Hepatocyte (in vitro differentiated cells): ENCODE results near the gene GCNA. TPM values are rescaled to one million over a fixed set of nuclear protein-coding genes. Genes with fewer than 3 reads are reported as not detected.

Experiments
- DNase-seq: peaks from one replicate; pipeline ENCODE4 v3.0.0-alpha.2; 2016; ENCODE audit warnings: low spot score
- H2AFZ ChIP-seq: fragments of 200-600 bp; sonication (generic); 2 replicates; pipeline ENCODE4 v1.6.0; 2016; ENCODE audit warnings: antibody characterized with exemption, mild to moderate bottlenecking
- H3K27ac ChIP-seq: fragments of 200-600 bp; sonication (generic); 2 replicates; pipeline ENCODE4 v1.5.1; 2016; ENCODE audit warnings: mild to moderate bottlenecking
- H3K27me3 ChIP-seq: fragments of 200-600 bp; sonication (generic); 2 replicates; pipeline ENCODE4 v1.6.1; 2016
- H3K36me3 ChIP-seq: fragments of 200-600 bp; sonication (generic); replicated peaks from 2 replicates; pipeline ENCODE4 v1.5.1; 2016; ENCODE audit warnings: low read depth; ENCODE audit not compliant: insufficient read depth
- H3K4me1 ChIP-seq: fragments of 200-600 bp; sonication (generic); 2 replicates; pipeline ENCODE4 v1.5.1; 2016; ENCODE audit warnings: mild to moderate bottlenecking, moderate library complexity; ENCODE audit not compliant: insufficient read depth
- H3K4me2 ChIP-seq: fragments of 200-600 bp; sonication (generic); 2 replicates; pipeline ENCODE4 v1.6.0; 2016
- H3K4me3 ChIP-seq: fragments of 200-600 bp; sonication (generic); 2 replicates; pipeline ENCODE4 v1.5.1; 2016; ENCODE audit warnings: mild to moderate bottlenecking
- H3K79me2 ChIP-seq: fragments of 200-600 bp; sonication (generic); 2 replicates; pipeline ENCODE4 v1.6.0; 2017; ENCODE audit warnings: mild to moderate bottlenecking
- H3K9me2 ChIP-seq: fragments of 200-600 bp; sonication (generic); replicated peaks from 2 replicates; pipeline ENCODE4 v1.6.0; 2017; ENCODE audit warnings: mild to moderate bottlenecking; ENCODE audit not compliant: insufficient read depth
- H3K9me3 ChIP-seq: fragments of 200-600 bp; sonication (generic); 2 replicates; pipeline ENCODE4 v1.5.1; 2016; ENCODE audit warnings: low read depth, mild to moderate bottlenecking
- H4K20me1 ChIP-seq: fragments of 200-600 bp; sonication (generic); 2 replicates; pipeline ENCODE4 v1.6.0; 2016; ENCODE audit warnings: mild to moderate bottlenecking; ENCODE audit not compliant: insufficient read depth, poor library complexity, severe bottlenecking
- CTCF ChIP-seq: fragments of 200-600 bp; sonication (generic); IDR thresholded peaks from 2 replicates; pipeline ENCODE4 v1.5.1; 2016; ENCODE audit warnings: antibody characterized with exemption, mild to moderate bottlenecking; ENCODE audit not compliant: poor library complexity
- EZH2 ChIP-seq: fragments of 200-600 bp; sonication (generic); IDR thresholded peaks from 2 replicates; pipeline ENCODE4 v1.6.1; 2016; ENCODE audit warnings: antibody characterized with exemption, mild to moderate bottlenecking, borderline replicate concordance
- EZH2phosphoT487 ChIP-seq: fragments of 200-600 bp; sonication (generic); IDR thresholded peaks from one replicate; pipeline ENCODE4 v1.6.1; 2018; ENCODE audit warnings: antibody characterized with exemption, mild to moderate bottlenecking, low read depth, moderate library complexity; ENCODE audit not compliant: unreplicated experiment, severe bottlenecking
- WGBS: methylation state at CpG from one replicate; pipeline ENCODE4 v1.1.6; 2016; ENCODE audit warnings: low lambda C conversion rate; ENCODE audit errors: missing lambda C conversion rate; 5-methylcytosine and 5-hydroxymethylcytosine counted together
- polyA plus RNA-seq: library from polyadenylated mRNA; unstranded; fragments of >200 nt; fragmentation: Nextera tagmentation; extraction: Ambion mirVana; gene quantifications from 2 replicates; pipeline ENCODE4 v1.2.1, GENCODE V29; 2016
- total RNA-seq: library from RNA; depleted of rRNA; stranded (reverse); fragments of >200 nt; gene quantifications from 2 replicates; pipeline ENCODE4 v1.2.3, GENCODE V29; 2014

GCNA gene
- total and polyA plus RNA-seq, 2 experiments from 2014 or later: 0.42 to 0.50 TPM

GRCh38 chrX:71604141-71604540, 25.9 kb downstream of the GCNA start:
- WGBS: 96% methylated on average over 10 of the region's 10 CpGs
- H3K27me3 ChIP-seq: no peaks in the 10 kb centered on the region
- H2AFZ ChIP-seq: no peak overlapping the region
- H3K4me1 ChIP-seq: no peaks in the 10 kb centered on the region
- no peak overlapping the region for H3K27ac ChIP-seq
- H4K20me1 ChIP-seq: no peaks in the 10 kb centered on the region
- no peak for TF ChIP-seq EZH2phosphoT487
- no peak for TF ChIP-seq CTCF
- no peak for TF ChIP-seq EZH2
- H3K4me3 ChIP-seq: no peak overlapping the region
- no peak overlapping the region for H3K4me2 ChIP-seq
- H3K9me3 ChIP-seq: no peaks in the 10 kb centered on the region
- no peaks in the 10 kb centered on the region for H3K9me2 ChIP-seq
- H3K79me2 ChIP-seq: no peaks in the 10 kb centered on the region
- DNase-seq: no peak
- H3K36me3 ChIP-seq: peaks cover 3% of the 10 kb centered on the region

- DNase-seq: no peak
- Histone ChIP-seq H3K9me2 (no peaks in the 10 kb centered on the region), H4K20me1 (no peaks in the 10 kb centered on the region), H3K27ac (no peak overlapping the region), H3K27me3 (no peaks in the 10 kb centered on the region), H3K9me3 (no peaks in the 10 kb centered on the region), H3K4me1 (no peaks in the 10 kb centered on the region), H3K36me3 (peaks cover 3% of the 10 kb centered on the region), H3K79me2 (no peaks in the 10 kb centered on the region), H3K4me2 (no peak overlapping the region), H2AFZ (no peak overlapping the region), H3K4me3 (no peak overlapping the region)
- 79% methylated on average over 8 of the region's 8 CpGs for WGBS
- TF ChIP-seq CTCF (no peak), EZH2 (no peak), EZH2phosphoT487 (no peak)
Observed at GRCh38 chrX:71604796-71605568, 26.7 kb downstream of the GCNA start.

- Histone ChIP-seq H3K4me3 (no peak overlapping the region), H3K9me3 (no peaks in the 10 kb centered on the region), H2AFZ (no peak overlapping the region), H3K27ac (no peak overlapping the region), H3K79me2 (no peaks in the 10 kb centered on the region), H3K36me3 (peaks cover 3% of the 10 kb centered on the region), H3K9me2 (no peaks in the 10 kb centered on the region), H4K20me1 (no peaks in the 10 kb centered on the region), H3K4me2 (no peak overlapping the region), H3K4me1 (no peaks in the 10 kb centered on the region), H3K27me3 (no peaks in the 10 kb centered on the region)
- WGBS: 68% methylated on average over 9 of the region's 9 CpGs
- DNase-seq: no peak
- no peak for TF ChIP-seq EZH2phosphoT487
- no peak for TF ChIP-seq EZH2
- no peak for TF ChIP-seq CTCF
Observed at GRCh38 chrX:71606536-71607216, 28.4 kb downstream of the GCNA start.
